D721Med (cell line): ENCODE data around the gene DRG2.

Source experiments
- DNase-seq: peaks from one replicate; pipeline ENCODE4 v3.0.0; 2011; ENCODE audit warnings: low spot score; ENCODE audit not compliant: insufficient read length
- FAIRE-seq: peaks from 2 replicates; lab custom pipeline; 2011; peaks lifted over from hg19 to GRCh38; lab: Jason Lieb, UNC
- CTCF ChIP-seq: IDR thresholded peaks from 2 replicates; pipeline ENCODE4 v1.5.1; 2012; ENCODE audit warnings: mild to moderate bottlenecking, control low read depth; ENCODE audit not compliant: insufficient read depth; ENCODE audit errors: missing control alignments

Gene DRG2

GRCh38 chr17:18107971-18108370 lies 20.2 kb downstream of the DRG2 start:
- FAIRE-seq (no peak), DNase-seq (no peak)
- no peak for TF ChIP-seq CTCF

- DNase-seq (no peak), FAIRE-seq (no peak)
- no peak for TF ChIP-seq CTCF
Measured at GRCh38 chr17:18108401-18109312, 20.9 kb downstream of the DRG2 start, which contains the start of gene MYO15A. TSS of gene MYO15A (plus strand) at chr17:18108756. CDS start at chr17:18118801, 10,045 bp downstream.

GRCh38 chr17:18109935-18110485 lies 22.3 kb downstream of the DRG2 start:
- no peak for FAIRE-seq
- no peak for TF ChIP-seq CTCF
- no peak for DNase-seq

GRCh38 chr17:18110636-18111145 lies 22.9 kb downstream of the DRG2 start:
- DNase-seq = no peak
- no peak for FAIRE-seq
- TF ChIP-seq CTCF = no peak

- no peak for FAIRE-seq
- no peak for TF ChIP-seq CTCF
- DNase-seq = no peak
Measured at GRCh38 chr17:18111330-18111971, 23.7 kb downstream of the DRG2 start.

GRCh38 chr17:18115517-18115916 lies 27.8 kb downstream of the DRG2 start:
- FAIRE-seq (no peak), DNase-seq (no peak)
- no peak for TF ChIP-seq CTCF
